Prostate gland (tissue), 2 donors: Measurements from ENCODE around the gene RAD17. TPM values are rescaled to one million over a fixed set of nuclear protein-coding genes. Genes with fewer than 3 reads are reported as not detected.

Experiments used
- DNase-seq: peaks from one replicate; pipeline ENCODE4 v3.0.0-alpha.2; 2019; ENCODE audit warnings: low spot score
- H3K27ac ChIP-seq, 2 donors: fragments of 200-600 bp; sonication (generic); 2 replicates each; pipeline ENCODE4 v1.5.1; 2017 to 2019
- H3K27me3 ChIP-seq: fragments of 200-600 bp; sonication (generic); replicated peaks from 2 replicates; pipeline ENCODE4 v1.5.1; 2019; ENCODE audit not compliant: insufficient read depth
- H3K36me3 ChIP-seq, 2 donors: fragments of 200-600 bp; sonication (generic); 1 replicate in 1 of 2; 2 replicates in 1 of 2; pipeline versions ENCODE4 v1.5.1 to v1.8.1; 2017 to 2019
- H3K4me1 ChIP-seq: fragments of 200-600 bp; sonication (generic); replicated peaks from 2 replicates; pipeline ENCODE4 v1.5.1; 2019
- H3K4me3 ChIP-seq, 2 donors: fragments of 200-600 bp; sonication (generic); 2 replicates each; pipeline ENCODE4 v1.5.1; 2017 to 2019
- H3K9me3 ChIP-seq: fragments of 200-600 bp; sonication (generic); 2 replicates; pipeline ENCODE4 v1.5.1; 2017
- CTCF ChIP-seq, 4 experiments: fragments of 200-600 bp in 2 of 4; fragments of 450-650 bp in 2 of 4; sonication (generic) in 2 of 4; IDR thresholded peaks; 1 replicate in 3 of 4; 2 replicates in 1 of 4; pipeline ENCODE4 v1.5.1; 2016 to 2019; ENCODE audit warnings: antibody characterized with exemption in 4 of 4, mild to moderate bottlenecking in 2 of 4, moderate library complexity in 2 of 4
- POLR2A ChIP-seq: fragments of 450-650 bp; IDR thresholded peaks from one replicate; pipeline ENCODE4 v1.6.1; 2016; ENCODE audit warnings: antibody characterized with exemption, mild to moderate bottlenecking
- POLR2AphosphoS5 ChIP-seq: sonication (generic); formaldehyde crosslinking; IDR thresholded peaks from one replicate; pipeline ENCODE4 v1.6.1; 2017; ENCODE audit warnings: antibody characterized with exemption
- WGBS: methylation state at CpG from one replicate; pipeline ENCODE4 v1.1.5; 2018; 5-methylcytosine and 5-hydroxymethylcytosine counted together
- intact Hi-C: fragments of 100-400 bp; cut with DNase I; formaldehyde crosslinking; loops from one replicate; pipeline ENCODE4 v1.14.2; 2022
- total RNA-seq, 2 donors: library from RNA; depleted of rRNA; stranded (reverse); fragments of >200 nt; gene quantifications; one replicate each; pipeline ENCODE4 v1.1.0, GENCODE V29; 2016

RAD17 gene
- total RNA-seq, 2 donors from 2014 or later: 28.8 to 29.5 TPM

- WGBS: 83% methylated on average over 15 of the region's 15 CpGs
- intact Hi-C loops: no loop called here
- DNase-seq: no peak
- Histone ChIP-seq H3K36me3 (no peaks in the 10 kb centered on the region), H3K27ac (no peak overlapping the region), H3K4me1 (no peaks in the 10 kb centered on the region), H3K9me3 (no peaks in the 10 kb centered on the region), H3K27me3 (no peaks in the 10 kb centered on the region), H3K4me3 (no peak overlapping the region)
- TF ChIP-seq POLR2AphosphoS5 (no peak), POLR2A (no peak), CTCF (IDR thresholded peaks at IDR 0.05) (no peak)
Measured at GRCh38 chr5:69404659-69405330, 35.2 kb downstream of the RAD17 start.

GRCh38 chr5:69414885-69415583 is 45.4 kb downstream of the RAD17 start, which contains the start of gene MARVELD2:
Gene MARVELD2 (plus strand): TSS chr5:69415116. CDS start chr5:69419386, 4,270 bp downstream.
- intact Hi-C loops: loop anchor here (10.0 kb wide), 1 partner anchor 80 kb away; the partner anchor contains the start of gene OCLN
- TF ChIP-seq POLR2AphosphoS5: peak; percentile 70
- TF ChIP-seq CTCF (IDR thresholded peaks at IDR 0.05): peak in 3 of 4 experiments; percentile 45 to 71 (median 65)
- TF ChIP-seq POLR2A: peak; percentile 85
- H3K36me3 ChIP-seq: no peaks in the 10 kb centered on the region
- DNase-seq: peak; percentile 96
- WGBS: 4% methylated on average over 41 of the region's 78 CpGs
- H3K4me3 ChIP-seq: peak within 1 kb of the TSS; percentile 66 to 79
- no peaks in the 10 kb centered on the region for H3K4me1 ChIP-seq
- H3K27ac ChIP-seq: peak within 1 kb of the TSS; percentile 88
- no peaks in the 10 kb centered on the region for H3K9me3 ChIP-seq
- H3K27me3 ChIP-seq: no peaks in the 10 kb centered on the region

- H3K27me3 ChIP-seq: no peaks in the 10 kb centered on the region
- WGBS: 30% methylated on average over 18 of the region's 18 CpGs
- TF ChIP-seq CTCF (IDR thresholded peaks at IDR 0.05) (no peak), POLR2AphosphoS5 (no peak), POLR2A (no peak)
- no peaks in the 10 kb centered on the region for H3K9me3 ChIP-seq
- intact Hi-C loops: loop anchor here (10.0 kb wide), 1 partner anchor 79 kb away; the partner anchor contains the start of gene OCLN
- peak overlapping the region; percentile 66 to 79 for H3K4me3 ChIP-seq
- no peaks in the 10 kb centered on the region for H3K36me3 ChIP-seq
- H3K4me1 ChIP-seq: no peaks in the 10 kb centered on the region
- H3K27ac ChIP-seq: peak overlapping the region; percentile 88
- peak; percentile 41 for DNase-seq
Measured at GRCh38 chr5:69415584-69415958, 46.0 kb downstream of the RAD17 start.

- peak overlapping the region; percentile 88 for H3K27ac ChIP-seq
- H3K9me3 ChIP-seq: no peaks in the 10 kb centered on the region
- no peak for DNase-seq
- H3K27me3 ChIP-seq: no peaks in the 10 kb centered on the region
- H3K4me3 ChIP-seq: peak overlapping the region; percentile 66 to 79
- 40% methylated on average over 6 of the region's 6 CpGs for WGBS
- no peak for TF ChIP-seq CTCF (IDR thresholded peaks at IDR 0.05)
- TF ChIP-seq POLR2A: no peak
- no peak for TF ChIP-seq POLR2AphosphoS5
- intact Hi-C loops: loop anchor here (10.0 kb wide), 1 partner anchor 79 kb away; the partner anchor contains the start of gene OCLN
- no peaks in the 10 kb centered on the region for H3K36me3 ChIP-seq
- H3K4me1 ChIP-seq: no peaks in the 10 kb centered on the region
Measured at GRCh38 chr5:69416180-69416579, 46.6 kb downstream of the RAD17 start.
